GM12892 (cell line): ENCODE results near the gene RPP38.

Source experiments
- POLR2A ChIP-seq: IDR thresholded peaks from 2 replicates; pipeline ENCODE4 v1.6.1; 2011; ENCODE audit warnings: low read depth, low read length, control low read depth
- POLR2AphosphoS5 ChIP-seq: IDR thresholded peaks from 2 replicates; pipeline ENCODE4 v1.6.1; 2011; ENCODE audit warnings: low read depth, low read length, control low read depth
- TAF1 ChIP-seq: IDR thresholded peaks from 2 replicates; pipeline ENCODE4 v1.6.1; 2011; ENCODE audit warnings: low read depth, mild to moderate bottlenecking, control low read depth, low read length, borderline replicate concordance

DNA sequence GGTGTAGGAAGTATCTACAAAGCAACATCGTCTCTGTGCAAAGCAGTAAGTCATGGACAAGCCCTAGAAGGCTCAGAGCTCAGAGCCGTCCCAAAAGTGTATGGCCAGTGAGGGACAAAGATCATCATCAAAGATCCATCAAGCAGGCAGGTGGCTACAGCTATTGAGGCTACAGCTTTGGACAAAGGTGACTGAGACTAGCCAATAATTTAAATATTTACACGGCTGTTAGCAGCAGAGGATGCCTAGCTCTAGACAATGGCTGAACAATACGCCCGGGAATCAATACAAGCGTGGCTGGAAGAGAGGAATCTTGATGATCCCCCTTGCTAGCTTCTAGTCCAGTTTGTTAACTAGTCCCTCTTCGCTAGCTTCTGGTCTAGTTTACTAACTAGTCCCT is 53.4 kb downstream of the RPP38 start:
- TF ChIP-seq POLR2A: no peak
- TF ChIP-seq POLR2AphosphoS5: no peak
- TF ChIP-seq TAF1: no peak
